Activated CD4-positive, alpha-beta T cell treated with anti-CD3 and anti-CD28 coated beads, Interleukin-10, Interleukin-2, amounts not matched to agents 100 ng/mL and 50 ng/mL, durations not matched to agents 16 hours and 8 hours (primary cell): Measurements from ENCODE around the gene BCL6B.

Source experiments
- DNase-seq: peaks from one replicate; pipeline ENCODE4 v3.0.0-alpha.2; 2020

Gene BCL6B

DNA sequence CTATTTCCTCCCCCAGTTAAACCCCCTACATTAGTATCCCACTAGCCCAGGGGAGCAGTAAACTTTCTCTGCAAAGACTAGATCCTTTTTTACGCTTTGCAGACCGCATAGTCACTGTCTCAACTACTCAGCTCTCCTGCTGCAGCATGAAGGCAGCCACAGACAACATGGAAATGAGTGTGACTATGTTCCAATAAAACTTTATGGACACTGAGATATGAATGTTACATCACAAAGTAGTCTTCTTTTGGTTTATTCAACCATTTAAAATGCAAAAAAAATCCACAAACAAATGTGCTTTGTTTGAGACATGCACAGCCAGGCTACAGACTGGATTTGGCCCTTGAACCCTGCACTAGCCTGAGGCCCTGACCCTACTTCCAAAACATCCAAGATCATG, 12.3 kb upstream of the BCL6B start:
- DNase-seq = no peak

DNA sequence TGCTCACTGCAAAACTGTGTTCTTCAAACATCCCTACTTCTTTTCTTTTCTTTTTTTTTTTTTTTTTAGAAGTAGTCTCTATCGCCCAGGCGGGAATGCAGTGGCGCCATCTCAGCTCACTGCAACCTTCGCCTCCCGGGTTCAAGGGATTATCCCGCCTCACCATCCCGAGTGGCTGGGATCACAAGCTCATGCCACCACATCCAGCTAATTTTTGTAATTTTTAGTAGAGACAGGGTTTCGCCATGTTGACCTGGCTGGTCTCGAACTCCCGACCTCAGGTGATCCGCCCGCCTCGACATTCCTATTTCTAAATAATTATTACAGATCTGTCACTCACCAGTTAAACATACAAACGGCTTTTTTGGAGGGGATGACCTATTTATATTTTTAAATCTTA, 11.4 kb upstream of the BCL6B start:
- DNase-seq = no peak

DNA sequence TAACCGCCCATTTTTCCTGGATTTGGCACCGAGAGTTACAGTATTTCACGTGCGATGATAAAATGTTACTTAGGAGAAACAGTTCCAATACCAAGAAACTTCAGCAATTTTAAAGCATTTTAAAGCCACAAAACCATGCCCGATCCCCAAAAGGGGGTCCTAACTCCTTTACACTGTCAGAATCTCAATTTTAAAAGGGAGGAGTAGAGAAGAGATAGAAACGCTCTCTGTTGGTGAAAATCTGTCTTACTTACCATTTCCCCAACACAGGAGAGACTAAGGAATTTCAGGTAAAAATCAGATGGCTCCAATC, 11.0 kb upstream of the BCL6B start:
- DNase-seq = no peak

DNA sequence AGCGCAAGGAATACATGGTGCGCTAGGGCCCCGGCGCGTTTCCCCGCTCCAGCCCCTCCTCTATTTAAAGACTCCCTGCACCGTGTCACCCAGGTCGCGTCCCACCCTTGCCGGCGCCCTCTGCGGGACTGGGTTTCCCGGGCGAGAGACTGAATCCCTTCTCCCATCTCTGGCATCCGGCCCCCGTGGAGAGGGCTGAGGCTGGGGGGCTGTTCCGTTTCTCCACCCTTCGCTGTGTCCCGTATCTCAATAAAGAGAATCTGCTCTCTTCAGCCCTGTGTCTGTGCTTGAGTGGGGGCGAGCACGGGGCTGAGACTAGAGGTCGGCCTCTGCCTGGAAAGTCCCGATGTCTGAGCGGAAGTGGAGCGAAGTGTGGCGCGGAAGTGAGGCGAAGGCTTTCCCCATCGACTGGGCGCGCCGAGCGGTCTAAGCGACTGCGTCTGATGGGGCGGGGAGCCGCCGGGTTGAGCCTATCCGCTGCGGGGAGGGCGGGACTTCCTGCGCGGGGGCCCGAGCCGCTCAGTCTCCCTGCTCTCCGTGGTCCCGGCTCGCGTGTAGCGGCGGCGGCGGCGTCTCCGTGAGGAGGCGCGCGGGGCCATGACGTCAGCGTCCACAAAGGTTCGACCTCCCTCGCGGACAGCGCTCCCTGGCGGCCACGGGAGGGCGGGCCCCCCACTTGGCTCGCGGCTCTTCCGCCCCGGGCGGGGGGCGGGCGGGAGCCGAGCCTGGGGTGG, 8.4 kb upstream of the BCL6B start:
- DNase-seq = peak; percentile 99

DNA sequence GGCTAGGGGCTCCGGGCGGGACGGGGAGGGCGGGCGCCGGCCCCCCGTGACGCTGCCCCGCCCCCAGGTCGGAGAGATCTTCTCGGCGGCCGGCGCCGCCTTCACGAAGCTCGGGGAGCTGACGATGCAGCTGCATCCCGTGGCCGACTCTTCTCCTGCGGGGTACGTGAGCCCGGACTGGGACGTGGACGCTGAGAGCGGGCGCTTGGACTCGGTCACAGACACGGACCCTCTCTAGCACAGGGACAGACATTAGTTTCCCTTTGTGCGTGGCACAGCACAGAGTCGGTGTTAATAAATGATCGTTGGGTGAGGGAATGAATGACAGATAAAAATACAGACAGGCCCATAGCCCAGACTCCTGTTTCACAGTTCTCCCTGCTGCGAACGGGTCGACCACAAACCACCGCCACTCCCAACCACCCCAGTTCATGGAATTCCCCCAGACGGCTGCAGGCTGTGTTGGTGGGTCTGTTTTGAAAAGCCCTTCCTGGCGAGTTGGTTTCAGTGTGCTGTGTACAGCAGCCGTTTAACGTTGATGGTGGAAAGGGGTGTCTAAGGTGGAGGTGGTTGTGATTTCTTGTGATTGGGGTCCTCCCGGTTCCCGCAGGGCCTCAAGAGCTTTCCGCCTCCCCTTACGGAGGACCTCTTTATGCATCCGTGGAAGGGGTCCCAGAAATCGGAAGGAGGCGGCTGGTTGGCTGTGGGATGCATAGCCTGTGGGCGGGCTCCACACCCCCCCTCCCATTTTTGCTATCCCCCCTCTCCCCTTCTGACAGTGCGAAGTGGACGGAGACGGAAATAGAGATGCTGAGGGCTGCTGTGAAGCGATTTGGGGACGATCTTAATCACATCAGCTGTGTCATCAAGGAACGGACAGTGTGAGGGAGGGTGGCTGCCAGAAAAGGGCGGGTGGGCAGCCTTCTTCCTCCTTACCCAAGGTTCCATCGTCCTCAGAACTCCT, 7.6 kb upstream of the BCL6B start:
- DNase-seq = peak; percentile 91

DNA sequence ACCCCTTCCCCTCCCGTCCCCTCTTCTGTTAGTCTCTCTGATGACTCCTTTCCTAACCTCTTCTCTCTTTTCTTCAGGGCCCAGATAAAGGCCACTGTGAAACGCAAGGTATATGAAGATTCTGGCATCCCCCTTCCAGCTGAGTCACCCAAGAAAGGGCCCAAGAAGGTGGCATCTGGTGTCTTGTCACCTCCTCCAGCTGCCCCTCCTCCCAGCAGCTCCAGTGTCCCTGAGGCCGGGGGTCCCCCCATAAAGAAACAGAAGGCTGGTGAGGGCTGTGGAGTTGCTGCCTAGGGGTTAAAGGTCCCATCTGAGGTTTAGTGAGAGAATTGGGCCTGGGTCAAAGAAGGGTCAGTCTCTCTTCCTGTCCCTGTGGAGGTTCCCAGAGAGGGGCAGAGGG, 6.4 kb upstream of the BCL6B start:
- DNase-seq = peak; percentile 37

DNA sequence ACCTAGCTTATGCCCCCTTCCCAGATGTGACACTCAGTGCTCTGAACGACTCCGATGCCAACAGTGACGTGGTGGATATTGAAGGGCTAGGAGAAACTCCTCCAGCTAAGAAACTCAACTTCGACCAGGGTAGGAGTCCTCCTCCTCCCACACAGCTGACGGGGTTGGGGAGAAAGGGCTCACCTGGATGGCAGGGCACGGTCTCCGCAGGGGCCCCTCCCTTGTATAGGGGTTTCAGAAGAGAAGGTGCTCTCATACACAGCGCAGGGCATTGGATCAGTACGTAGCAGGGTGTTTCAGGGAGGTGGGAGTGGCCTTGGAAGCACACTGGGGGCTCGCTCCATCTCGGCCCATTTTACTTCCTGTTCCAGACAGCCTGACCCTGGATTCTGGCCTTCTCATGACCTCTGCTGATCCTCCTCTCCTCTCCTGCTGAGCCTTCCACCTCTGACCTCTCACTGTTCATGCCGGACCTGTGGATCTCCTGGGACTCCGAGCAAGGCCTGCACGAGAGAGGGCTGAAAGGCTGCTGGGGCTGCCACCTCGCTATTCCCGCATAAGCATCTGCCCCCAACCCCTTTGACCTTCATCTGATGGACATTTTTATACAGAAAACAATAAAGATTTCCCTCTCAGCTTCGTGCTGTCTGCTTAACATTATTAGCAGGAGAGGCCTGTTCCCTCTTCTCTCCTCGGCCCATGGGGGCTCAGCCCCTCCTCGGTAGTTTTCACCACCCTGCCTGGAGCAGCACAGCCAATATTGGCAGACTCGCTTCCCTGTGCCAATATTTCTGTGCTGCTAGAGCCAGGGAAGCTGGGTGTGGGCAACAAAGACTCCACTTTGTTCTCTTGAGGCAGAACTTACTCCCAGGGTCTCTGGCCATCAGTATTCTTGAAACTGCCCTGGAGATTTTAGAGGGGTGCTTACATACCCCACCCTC, 5.7 kb upstream of the BCL6B start:
- no peak for DNase-seq

DNA sequence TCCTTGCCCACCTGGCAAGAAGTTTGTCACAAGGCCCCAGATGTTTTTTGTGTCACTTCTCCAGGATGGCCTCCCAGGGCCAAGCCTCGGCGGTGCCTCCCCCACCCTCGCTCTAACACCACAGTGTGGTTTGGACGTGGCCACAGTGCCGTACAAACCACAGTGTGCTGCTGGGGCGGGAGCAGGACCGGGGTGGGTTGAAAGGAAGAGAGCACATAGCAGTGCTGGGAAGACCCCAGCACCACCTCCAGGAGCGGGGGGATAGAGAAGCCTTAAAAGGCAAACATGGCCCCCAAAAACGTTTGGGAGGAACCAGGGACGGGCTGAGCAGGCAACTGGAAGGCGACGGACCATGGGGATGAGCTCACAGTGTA, 5.0 kb upstream of the BCL6B start:
- peak; percentile 59 for DNase-seq

DNA sequence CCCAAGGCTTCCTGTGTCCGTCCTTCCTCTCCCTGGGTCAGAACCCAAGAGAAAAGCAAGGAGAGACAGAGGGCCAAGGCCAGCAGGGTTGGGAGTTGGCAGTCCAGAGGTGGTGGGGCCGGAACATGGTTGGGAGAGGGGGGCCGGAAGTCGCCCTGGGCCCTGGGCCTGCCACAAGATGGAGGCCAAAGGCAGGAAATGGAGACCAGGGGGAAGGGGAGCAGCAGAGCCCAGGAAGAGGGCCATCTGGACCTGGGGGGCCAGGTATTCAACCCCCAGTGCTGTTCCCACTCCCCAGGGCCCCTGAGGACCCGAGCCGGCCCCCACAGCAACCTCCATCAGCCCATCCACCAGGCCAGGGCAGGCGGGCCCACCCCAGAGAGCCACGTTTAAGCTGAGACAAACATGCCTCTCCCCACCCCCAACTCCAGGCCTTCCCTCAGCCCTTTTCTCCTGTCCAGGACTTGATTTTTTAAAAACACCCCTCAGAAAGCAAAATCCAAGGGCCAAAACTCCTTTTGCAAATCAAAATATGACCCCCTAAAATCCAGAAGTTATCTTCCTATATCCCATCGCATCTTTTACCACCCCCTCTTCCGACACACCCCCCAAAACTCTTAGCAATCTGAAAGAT, 4.4 kb upstream of the BCL6B start:
- DNase-seq = no peak

DNA sequence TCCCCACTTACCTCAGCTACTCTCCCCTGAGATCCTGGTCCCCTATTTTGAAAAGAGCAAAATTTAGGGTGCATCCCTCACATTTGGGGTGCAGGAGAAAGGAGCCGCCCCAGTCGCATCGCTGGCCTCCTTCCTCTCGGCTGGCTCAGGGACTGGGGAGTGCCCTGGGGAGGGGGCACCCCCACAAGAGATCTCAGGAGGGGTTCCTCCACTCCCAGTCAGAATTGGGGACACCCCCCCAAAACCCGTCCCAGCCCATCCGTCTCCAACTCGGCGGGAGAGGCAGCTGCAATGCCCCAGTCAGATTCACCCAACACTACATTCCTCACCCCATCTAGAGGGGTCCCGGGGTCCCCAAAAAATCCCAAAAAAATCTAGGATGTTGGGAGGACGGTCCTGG, 3.5 kb upstream of the BCL6B start:
- DNase-seq = no peak

DNA sequence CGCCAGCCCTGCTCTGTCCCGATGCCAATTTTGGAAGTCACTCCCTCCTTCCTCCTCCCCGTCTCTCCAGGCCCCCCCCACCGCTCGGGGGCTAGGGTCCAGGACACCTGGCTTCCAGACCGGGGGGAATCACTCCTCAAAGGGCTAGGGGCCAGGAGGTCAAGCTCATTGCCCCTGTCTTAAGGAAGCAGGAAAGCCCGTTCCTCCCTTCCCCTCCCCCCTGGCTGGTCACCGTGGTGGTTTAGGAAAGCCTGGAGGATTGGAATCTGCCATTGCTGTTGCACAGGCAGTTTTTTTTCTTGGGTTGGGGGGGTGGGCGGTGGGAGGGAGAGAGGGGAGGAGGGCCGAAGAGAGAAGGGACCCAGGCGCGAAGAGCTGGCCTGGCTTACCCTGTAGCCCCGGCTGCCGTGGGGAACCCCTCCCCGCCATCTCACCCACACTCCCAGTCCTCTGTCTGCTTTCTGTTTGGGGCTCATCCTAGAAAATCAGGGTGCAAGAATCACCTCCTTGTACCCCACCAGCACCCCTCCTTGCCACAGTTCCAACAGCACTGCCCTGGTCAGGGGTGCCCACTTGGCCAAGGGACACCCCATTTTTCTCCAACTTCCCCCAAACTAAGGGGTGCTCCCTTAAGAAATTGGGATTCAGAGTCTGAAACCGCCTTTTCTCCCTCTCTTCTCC, 2.9 kb upstream of the BCL6B start:
- DNase-seq = no peak

DNA sequence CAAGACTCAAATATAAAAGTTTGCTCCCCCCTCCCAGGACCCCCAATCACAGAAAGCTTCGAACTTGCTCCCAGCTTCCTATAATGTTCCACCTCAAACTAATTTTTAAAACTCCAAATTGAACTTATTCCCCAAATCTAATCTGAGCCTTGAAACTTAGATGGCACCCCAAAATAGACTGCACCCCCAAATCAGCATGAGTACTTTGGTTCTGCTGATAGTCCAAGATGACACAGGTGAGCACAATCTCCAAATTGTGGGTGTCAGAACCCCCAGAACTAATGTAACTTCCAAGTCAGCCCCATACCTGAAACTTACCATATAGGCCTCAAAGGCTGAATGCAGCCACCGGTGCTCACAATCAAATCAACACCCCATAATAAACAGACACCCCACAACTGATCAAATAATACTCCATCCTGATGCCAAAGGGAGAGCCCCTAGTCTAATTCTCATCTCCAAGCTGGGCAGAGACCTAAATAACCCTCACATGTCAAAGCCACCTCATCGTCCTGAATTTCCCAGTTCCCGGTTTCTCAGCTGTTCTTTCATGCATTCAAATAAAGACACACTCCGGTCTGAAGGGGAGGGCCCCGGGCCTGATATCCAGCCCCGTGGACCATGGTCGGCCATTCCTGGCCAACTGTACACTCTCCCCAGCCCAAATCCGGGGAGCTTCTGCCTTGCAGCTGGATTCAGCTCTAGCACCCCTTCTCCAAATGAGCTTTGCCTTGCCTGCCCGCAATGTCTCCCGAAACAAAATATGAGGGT, 1.8 kb upstream of the BCL6B start:
- DNase-seq = no peak

DNA sequence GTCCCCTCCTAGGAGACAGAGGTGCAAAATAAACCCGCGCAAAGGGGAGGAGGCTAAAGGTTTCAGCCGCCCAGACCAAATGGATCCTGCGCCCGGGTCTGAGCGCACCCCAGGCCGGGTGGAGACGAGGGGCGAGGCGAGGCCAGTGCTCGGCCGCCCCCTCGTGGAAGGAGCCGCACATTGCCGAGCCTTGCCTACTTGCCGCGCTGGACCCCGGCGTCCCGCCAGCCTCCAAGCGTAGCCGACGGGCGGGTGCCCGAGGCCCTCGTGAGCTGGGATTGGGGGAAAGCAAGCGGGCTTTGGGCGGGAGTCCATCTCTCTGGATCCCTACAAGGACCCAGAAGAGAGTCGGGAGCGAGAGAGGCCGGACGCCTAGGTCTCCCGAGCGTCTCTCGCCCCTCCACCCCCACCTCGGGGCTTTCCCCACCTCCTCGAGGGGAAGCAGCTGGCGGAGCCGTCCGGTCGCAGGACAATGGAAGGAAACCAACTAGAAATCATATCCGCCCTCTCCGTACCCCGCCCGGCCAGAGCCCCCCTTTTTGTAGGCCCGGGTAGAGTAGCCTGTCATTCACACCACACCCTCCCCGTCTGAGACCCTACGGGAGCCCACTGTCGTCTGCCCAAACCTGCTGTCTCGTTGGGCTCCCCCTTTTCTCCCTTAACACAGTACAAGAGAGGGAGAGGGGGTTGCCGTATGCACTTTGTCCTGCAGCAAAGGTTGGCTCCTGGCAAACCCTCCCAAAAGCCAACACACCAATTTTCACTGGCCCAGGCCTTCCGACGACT, 664 bp upstream of the BCL6B start:
- peak; percentile 88 for DNase-seq

DNA sequence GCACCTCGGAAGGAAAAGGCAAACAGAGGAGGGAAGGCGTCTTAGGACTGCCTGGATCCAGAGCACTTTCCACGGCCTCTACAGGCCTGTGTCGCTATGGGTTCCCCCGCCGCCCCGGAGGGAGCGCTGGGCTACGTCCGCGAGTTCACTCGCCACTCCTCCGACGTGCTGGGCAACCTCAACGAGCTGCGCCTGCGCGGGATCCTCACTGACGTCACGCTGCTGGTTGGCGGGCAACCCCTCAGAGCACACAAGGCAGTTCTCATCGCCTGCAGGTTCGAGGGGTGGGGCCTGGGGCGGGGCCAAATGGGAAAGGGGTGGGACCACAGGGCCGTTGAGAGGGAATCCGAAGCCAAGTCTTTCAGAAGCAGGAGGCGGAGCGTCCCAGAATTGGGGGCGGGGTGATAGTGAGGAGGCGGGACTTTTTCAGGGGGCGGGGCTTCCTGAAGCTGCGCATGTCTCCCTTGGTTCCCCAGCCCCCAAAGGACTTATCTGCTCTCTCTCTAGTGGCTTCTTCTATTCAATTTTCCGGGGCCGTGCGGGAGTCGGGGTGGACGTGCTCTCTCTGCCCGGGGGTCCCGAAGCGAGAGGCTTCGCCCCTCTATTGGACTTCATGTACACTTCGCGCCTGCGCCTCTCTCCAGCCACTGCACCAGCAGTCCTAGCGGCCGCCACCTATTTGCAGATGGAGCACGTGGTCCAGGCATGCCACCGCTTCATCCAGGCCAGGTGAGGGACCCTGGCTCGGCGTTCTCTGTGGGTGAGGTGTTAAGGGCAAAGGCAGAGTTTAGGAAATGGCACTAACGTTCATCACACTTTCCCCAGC, 939 bp downstream of the BCL6B start:
- peak; percentile 95 for DNase-seq

DNA sequence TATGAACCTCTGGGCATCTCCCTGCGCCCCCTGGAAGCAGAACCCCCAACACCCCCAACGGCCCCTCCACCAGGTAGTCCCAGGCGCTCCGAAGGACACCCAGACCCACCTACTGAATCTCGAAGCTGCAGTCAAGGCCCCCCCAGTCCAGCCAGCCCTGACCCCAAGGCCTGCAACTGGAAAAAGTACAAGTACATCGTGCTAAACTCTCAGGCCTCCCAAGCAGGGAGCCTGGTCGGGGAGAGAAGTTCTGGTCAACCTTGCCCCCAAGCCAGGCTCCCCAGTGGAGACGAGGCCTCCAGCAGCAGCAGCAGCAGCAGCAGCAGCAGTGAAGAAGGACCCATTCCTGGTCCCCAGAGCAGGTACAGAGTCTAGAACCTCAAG, 1.5 kb downstream of the BCL6B start:
- no peak for DNase-seq

DNA sequence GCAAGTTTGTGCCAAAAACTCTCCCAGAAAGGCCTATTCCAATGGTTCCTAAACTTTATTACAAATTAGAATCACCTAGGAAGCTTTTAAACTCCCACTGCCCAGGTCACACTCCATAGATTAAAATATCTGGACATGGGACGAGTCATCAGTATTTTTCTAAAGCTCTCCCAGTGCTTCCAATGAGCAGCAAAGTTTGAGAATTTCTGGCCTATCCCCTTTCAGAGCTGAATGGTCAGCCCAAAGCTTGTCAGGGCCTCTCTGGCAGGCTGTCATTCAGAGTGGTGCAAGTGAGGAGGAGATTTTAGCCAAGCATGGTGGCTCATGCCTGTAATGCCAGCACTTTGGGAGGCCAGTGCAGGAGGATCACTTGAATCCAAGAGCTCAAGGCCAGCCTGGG, 2.4 kb downstream of the BCL6B start:
- no peak for DNase-seq

DNA sequence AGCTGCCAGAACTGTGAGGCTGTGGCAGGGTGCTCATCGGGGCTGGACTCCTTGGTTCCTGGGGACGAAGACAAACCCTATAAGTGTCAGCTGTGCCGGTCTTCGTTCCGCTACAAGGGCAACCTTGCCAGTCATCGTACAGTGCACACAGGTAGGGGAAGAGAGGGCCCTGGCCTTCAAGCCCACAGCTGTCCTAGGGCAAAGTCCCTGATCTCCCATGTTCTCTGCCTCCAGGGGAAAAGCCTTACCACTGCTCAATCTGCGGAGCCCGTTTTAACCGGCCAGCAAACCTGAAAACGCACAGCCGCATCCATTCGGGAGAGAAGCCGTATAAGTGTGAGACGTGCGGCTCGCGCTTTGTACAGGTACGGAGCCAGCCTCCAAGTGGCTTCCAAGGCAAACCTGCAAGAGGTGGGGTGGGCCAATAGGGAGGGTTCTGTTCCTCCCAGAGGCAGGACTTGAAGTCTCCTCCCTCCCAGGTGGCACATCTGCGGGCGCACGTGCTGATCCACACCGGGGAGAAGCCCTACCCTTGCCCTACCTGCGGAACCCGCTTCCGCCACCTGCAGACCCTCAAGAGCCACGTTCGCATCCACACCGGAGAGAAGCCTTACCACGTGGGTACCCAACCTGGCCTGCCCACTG, 3.7 kb downstream of the BCL6B start:
- no peak for DNase-seq

DNA sequence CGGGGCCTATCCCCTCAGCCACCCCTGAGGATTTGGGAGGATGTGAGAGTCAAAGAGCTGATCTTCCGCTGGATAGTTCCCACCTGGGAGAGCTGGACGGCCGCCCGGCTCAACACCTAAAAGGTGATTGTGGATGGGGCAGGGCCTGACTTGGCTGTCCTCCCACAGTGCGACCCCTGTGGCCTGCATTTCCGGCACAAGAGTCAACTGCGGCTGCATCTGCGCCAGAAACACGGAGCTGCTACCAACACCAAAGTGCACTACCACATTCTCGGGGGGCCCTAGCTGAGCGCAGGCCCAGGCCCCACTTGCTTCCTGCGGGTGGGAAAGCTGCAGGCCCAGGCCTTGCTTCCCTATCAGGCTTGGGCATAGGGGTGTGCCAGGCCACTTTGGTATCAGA, 4.5 kb downstream of the BCL6B start:
- no peak for DNase-seq

DNA sequence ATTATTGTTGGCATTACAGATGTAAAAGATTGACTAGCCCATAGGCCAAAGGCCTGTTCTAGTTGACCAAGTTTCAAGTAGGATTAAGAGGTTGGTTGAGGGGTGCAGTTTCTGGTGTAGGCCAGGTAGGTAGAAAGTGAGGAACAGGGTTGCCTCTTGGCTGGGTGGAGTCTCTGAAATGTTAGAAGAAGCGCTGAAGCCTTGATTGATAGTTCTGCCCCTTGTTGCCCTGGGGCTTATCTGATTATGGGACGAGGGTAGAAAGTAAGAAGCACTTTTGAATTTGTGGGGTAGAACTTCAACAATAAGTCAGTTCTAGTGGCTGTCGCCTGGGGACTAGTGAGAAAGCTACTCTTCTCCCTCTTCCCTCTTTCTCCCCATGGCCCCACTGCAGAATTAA, 6.2 kb downstream of the BCL6B start:
- no peak for DNase-seq
